Mammary epithelial cell (primary cell): ENCODE measurements around the gene CATSPER1.

Source experiments
- CTCF ChIP-seq, 2 donors: IDR thresholded peaks in 1 of 2; conservative IDR thresholded peaks in 1 of 2; 2 replicates each; pipeline ENCODE4 v1.5.1; 2011 to 2012; ENCODE audit warnings: inconsistent platforms in 2 of 2, low read length in 2 of 2, mild to moderate bottlenecking in 2 of 2, control low read depth in 1 of 2, low read depth in 1 of 2; ENCODE audit not compliant: insufficient read depth in 1 of 2; ENCODE audit errors: extremely low read depth in 1 of 2
- EZH2 ChIP-seq: IDR thresholded peaks from 2 replicates; pipeline ENCODE4 v1.6.1; 2012; ENCODE audit warnings: low read length, inconsistent platforms, borderline replicate concordance

GRCh38 chr11:66037327-66037726 is 11.0 kb upstream of the CATSPER1 start:
- no peak for TF ChIP-seq CTCF (conservative IDR thresholded peaks at IDR 0.05 in 1 of 2, IDR thresholded peaks at IDR 0.05 in 1 of 2; ENCODE audit: extremely low read depth in 1 of 2, insufficient read depth in 1 of 2, low read depth in 1 of 2, low read length in 2 of 2)
- no peak for TF ChIP-seq EZH2
